Glomerular visceral epithelial cell (primary cell): ENCODE measurements around the gene MMEL1.
A peak's percentile ranks its signal among the peaks of the same experiment; 100 is the strongest.
"Not testable (repeated sequence)": the region's sequence is repeated elsewhere in the genome, so short reads cannot be mapped to it uniquely, and the experiment has no call there.

Experiments
- DNase-seq: peaks from one replicate; pipeline ENCODE4 v3.0.0-alpha.2; 2016; ENCODE audit errors: extremely low spot score

The MMEL1 gene

DNA sequence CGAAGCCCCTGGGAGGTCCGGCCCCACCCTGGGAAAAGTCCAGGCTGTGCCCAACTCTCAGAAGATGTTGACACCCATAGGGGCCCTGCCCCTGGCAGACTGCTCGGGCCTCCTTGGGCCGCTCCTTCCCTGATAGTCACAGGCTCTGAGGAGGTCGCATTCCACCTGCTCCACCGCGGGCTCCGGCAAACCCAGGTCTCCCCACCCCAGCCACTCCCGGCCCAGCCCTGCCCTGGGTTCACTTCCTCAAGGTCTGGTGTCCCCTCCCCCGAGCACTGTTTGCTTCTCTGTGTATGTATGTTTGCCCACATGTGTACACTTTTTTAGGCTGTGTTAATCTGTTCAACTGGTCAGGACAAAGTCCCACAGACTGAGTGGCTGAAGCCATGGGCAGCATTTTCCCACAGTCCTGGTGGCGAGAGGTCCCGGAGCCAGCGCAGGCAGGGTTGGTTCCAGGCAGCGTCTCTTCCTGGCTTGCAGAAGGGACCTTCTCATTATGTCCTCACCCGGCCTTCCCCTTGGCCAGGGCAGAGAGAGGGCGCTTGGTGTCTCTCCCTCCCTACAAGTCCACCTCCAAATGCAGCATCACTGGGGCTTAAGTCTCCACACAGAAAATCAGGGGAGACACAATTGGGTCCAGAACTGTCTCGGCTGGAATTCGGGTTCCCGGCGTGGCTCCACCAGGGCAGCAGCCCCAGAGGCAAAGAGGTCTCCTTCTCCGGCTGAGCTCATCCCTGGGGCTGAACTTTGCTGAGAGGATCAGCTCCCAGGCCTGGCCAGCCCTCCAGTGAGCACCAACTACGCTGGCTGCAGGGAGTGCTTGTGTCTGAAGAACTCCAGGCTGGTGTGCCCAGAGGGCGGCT, 56.8 kb downstream of the MMEL1 start:
- no peak for DNase-seq

DNA sequence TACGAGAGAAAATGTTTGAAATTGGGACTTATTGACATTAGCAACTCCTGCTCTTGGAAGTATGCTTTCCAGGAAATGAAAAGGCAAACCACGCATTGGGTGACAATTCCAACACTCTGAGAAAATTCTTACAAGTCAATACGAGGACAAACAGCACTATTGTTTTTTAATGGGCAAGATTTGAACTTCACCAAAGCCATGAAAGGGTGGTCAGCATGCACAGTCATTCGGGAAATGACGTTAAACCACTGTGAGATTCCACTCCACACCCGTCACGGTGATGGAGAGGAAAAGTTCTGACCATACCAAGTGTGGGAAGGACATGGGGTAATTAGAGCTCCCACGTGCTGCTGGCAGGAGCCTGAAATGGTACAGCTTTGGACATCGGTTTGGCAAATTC, 58.5 kb downstream of the MMEL1 start:
- no peak for DNase-seq

DNA sequence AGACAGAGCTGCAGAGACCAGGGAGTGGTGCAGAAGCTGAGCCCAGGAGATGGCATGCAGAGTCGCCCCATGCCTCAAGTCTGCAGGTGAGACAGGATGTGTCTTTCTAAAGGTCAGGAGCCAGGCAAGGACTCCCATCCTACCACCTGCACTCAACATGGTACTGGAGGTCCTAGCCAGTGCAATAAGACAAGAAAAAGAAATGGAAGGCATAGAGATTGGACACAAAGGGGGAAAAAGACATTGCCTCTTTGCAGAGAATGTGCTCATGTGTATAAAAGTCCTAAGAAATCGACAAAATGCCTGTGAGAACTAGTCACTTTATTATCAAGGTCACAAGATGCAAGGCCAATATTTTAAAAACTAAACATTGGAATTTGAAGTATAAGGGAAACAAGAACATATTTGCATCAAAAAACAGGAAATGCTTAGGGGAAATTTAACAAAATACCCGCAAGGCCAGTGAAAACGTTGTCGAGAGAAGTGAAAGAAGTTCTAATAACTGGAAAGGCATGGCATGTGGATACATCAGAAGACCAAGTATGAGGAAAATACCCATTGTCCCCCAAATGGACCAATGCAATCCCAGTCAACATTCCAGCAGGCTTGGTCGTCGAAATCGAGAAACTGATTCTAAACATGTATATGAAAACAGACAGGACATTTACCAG, 59.4 kb downstream of the MMEL1 start:
- DNase-seq, result no peak

DNA sequence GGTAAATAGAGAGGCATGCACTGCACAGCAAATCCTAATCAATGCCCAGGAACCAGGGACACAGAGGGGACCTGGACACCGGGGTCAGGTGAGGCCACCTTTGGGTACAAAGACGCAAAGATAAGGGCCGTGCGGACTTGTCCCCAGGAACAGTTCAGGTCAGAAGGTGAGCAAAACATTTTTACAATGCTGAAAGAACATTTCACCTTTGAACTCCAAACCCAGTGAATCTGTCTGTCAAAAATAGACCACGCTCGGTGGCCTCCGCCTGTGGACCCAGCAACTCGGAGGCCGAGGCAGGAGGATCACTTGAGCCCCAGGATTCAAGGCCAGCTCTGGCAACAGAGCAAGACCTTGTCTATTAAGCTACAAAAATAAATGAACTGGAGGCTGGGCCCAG, 61.5 kb downstream of the MMEL1 start:
- DNase-seq, result no peak

DNA sequence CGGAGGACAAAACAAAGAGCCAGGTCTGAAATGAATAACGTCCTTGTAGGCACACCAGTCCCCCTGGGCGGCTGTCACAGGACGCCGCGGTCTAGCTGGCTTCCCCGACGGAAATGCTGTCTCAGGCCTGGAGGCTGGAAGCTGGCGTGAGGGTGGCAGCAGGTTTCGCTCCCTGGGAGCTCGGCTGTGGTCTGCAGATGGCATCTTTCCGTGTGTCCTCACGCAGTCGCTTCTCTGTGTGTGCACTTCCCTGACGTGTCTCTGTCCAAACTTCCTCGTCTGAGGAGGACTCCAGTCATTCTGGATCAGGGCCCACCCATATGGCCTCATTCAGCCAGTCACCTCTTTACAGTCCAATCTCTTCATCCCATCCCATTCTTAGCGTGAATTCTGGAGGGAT, 62.5 kb downstream of the MMEL1 start:
- no peak for DNase-seq

DNA sequence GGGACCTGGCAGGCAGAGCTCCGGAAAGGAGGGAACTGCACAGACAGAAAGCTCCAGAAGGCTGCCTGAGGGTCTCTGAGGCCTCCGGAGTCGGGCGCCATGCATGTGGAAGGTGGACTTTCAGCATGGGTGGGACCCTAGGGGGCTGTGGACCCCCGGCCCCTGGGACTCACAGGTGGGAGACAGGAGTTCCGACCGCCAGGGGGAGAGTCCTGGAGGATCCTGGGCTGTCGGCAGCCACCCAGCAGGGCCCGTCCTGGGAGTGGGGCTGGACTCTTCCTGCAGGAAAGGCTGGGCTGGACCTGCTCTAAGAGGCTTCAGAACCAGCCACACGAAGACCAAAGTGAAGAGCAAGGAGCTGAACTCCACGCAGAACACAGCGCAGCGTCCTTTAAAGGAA, 63.1 kb downstream of the MMEL1 start:
- DNase-seq, result not testable (repeated sequence)

DNA sequence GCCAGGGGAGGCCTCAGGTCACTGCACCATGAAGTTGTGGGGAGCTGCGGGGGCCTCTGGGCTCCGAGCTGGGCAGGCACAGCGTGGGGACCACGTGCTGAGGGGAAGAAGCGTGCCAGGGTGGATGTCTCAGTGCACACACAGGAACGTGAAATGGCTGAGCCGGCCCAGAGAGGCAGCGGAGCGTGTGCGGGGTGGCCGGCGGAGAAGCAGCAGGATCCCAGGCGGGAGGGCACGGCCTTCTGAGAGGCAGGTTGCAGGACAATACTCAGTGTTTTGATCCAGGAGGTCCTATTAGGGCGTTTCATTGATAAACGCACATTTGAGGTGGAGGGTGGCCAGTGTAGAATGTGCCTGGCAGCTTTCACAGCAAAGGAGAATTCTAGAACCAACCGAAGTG, 63.8 kb downstream of the MMEL1 start:
- DNase-seq, result no peak

DNA sequence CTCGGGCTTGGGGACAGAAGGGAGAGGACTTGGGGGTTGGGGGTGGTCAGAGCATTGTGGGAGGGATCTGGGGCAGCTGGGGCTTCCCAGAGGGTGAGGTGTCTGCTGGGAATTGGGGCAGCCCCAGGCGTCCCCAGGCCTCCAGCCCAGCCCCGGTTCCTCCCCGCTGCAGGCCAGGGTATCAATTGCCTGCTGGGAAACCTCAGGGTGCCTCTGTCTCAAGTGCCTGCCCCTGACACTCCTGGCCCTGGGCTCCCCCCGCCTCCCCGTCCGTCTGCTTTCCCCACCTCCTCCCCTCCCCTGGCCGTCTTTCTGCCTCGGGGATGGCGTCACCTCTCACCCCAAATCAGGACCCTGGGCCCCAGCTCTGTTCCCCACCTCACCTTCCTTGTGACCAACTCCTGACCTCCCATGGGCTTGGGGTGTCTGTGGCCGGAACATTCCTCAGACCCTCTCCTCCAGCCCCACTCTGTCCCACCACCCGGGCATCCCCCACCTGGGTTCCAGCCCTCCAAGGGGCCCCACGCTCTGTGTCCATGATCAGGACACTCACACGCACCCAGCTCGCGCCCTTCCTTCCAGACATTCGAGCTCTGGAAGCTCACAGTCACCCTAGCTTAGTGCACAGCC, 64.5 kb downstream of the MMEL1 start:
- DNase-seq, result not testable (repeated sequence)

DNA sequence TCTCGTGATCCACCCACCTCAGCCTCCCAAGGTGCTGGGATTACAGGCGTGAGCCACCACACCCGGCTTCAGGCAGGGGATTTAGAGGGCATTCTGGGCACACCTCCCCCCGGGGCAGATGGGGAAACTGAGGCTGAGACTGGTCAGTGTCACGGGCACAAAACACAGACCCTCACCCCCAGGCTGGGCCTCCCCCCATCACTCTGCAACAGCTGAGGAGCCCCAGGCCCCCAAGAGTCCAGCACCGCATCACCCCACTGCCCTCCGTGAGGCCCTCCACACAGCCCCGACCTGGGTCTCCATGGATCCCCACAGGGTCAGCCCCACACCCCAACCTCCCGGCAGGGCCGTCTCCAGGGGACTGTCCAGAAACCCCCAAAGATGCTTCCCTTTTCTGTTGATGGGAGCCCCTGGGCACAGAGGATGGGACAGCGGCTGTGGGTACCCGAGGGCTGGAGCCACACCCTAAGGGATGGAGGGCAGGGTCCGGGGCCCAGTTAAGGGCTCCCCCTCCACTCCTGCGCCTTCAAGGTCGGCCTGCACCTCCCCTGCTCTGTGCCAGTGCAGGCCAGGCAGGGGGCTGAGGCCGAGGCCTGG, 65.6 kb downstream of the MMEL1 start:
- DNase-seq, result no peak

DNA sequence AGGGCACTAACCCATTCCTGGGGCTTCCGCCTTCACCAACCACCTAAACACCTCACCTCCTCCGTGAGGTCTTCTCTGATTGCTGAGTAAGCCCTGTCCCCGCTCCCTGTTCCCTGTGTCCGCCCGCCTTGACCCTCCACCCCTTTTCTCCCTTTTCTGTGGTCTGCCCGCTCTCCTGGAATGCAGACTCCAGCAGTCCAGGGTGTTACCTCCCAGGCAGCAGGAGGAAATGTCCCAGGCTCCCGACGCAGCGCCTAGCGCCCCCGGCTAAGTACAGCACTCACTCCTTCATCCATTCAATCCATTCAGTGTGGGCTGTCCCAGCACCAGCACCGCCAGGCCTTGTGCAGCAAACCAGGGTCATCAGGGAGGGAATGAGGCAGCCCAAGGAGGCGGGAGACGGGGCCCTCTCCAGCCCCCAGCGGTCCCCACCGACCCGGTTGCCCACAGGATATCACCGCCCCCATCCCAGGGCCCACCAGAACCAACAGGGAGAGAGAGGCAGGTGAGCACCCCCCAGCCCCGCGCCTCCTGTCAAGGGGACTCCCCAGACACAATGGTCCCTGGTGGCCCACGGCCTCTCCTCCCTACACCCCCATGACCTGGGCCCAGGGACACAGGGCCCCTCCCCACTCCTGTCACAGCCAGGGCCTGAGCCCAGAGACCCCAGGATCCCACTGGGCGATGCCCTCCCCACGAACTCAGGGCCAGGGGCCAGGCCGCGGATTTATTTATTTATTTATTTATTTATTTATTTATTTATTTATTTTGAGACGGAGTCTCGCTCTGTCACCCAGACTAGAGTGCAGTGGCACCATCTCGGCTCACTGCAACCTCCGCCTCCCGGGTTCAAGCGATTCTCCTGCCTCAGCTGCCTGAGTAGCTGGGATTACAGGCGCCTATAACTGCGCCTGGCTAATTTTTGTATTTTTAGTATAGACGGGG, 66.4 kb downstream of the MMEL1 start:
- peak; percentile 76 for DNase-seq

DNA sequence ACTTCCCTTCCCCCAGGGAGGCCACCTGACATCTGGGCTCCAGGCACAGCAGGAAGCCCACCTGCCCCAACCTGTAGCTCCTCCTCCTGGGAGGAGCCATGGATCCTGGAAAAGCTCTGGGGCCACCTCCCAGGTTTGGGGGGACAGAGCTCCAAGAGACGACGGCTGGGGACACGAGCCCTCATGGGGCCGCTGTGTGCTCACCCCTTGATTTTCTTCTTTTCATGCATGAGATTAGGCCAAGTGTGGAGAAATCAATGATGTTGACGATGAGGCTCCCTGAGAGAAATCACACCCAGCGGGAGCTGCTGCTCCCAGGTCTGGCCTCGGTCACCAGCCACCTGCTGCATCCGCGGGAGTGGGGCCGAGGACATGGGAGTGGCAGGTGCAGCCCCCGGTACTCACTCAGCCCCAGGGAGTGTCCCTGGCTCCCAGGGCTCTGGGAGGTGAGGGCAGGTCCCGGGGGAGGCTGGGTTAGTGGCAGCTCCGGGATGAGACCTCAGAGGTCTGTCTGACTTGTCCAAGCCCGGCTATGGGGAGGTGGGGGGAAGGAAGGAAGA, 67.9 kb downstream of the MMEL1 start:
- no peak for DNase-seq

DNA sequence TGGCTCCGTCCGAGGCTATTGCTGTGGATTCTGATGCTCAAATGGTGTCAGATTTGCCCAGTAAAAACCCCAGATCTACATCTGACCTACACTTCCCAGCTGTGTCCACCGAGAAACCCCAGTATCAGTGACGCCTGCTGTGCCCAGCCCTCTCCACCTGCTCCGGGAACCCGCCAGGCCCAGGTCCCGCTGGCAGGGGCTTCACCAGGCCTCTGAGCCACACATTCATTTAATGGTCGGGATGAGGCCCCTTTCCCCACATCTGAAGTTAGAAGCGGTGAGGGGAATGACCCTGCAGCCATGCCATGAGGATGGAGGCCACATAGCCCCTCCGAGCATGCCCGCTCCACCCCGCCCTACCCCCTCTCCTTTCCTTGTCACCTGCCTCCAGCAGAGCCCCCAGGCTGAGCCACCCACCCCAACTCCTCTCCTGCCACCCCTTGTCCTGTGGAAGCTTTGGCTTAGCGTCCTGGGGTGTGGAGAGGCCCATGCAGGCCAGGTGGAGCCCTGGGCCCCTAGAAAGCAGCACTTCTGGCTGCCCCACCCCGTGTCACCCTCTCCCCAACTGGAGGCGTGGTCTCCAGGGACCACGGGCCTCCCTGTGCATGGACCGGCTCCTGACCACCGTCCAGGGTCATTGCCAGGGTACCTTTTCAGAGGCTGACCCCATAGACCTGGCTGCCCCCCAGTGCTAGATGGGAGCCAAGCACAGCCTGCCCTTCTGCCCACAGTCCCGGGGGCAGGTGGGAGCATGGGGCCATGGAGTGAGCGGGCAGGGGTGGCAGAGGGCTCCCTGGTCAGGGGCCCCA, 68.6 kb downstream of the MMEL1 start:
- DNase-seq, result no peak

DNA sequence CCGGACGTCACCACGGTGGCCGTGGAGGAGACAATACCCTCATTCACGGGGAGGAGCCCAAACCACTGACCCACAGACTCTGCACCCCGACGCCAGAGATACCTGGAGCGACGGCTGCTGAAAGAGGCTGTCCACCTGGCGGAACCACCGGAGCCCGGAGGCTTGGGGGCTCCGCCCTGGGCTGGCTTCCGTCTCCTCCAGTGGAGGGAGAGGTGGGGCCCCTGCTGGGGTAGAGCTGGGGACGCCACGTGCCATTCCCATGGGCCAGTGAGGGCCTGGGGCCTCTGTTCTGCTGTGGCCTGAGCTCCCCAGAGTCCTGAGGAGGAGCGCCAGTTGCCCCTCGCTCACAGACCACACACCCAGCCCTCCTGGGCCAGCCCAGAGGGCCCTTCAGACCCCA, 69.6 kb downstream of the MMEL1 start:
- no peak for DNase-seq

DNA sequence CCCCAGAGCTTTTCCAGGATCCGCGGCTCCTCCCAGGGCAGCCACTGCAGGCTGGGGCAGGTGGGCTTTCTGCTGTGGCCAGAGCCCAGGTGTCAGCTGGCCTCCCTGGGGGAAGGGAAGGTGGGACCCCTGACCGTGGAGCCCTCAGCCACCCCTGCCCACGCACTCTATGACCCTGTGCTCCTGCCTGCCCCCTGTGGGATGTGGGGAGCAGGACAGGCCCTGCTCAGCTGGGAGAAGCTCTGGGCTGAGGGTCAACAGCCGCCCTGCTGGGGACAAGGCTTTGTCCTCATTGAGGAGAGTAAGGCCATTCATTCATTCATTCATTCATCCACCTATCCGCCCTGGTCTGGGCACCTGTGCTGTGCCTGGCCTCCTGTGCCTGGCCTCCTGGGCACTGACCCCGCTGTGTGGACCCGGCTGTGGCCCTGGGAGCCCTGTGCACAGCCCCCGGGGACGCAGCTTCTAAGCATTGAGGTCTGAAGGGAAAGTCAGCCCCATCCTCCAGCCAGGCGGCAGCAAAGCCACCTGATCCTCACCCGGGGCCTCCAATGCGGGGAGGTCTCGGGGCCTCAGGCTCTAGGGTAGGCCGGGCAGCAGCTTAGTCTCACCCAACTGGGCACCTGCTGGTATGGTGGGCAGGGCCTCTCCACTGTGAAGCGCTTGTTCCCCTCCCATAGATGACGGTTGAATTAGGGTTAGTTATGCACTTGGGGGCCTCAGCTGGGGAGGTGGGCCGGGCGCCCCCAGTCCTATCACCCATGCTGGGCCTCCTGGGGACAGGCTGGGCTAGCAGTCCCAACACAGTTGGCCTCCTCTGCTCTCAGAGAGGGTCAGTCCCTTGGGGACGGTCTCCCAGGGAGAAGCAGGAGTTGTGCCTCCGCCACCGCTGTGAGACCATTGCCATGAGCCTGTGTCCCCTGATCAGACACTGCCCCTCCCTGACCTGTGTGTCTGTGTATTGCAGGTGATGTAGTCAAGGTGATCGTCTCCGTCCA, 70.6 kb downstream of the MMEL1 start:
- no peak for DNase-seq

DNA sequence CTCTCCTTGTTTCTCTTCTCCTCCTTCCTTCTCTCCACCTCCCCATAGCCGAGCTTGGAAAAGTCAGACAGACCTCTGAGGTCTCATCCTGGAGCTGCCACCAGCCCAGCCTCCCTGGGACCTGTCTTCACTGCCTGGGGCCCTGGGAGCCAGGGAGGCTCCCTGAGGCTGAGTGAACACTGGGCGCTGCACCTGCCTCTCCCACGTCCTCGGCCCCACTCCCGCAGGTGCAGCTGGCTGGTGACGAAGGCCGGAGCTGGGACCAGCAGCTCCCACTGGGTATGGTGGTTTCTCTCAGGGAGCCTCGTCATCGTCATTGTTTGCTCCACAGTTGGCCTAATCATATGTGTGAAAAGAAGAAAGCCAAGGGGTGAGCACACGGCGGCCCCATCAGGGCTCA, 71.4 kb downstream of the MMEL1 start:
- DNase-seq, result no peak

DNA sequence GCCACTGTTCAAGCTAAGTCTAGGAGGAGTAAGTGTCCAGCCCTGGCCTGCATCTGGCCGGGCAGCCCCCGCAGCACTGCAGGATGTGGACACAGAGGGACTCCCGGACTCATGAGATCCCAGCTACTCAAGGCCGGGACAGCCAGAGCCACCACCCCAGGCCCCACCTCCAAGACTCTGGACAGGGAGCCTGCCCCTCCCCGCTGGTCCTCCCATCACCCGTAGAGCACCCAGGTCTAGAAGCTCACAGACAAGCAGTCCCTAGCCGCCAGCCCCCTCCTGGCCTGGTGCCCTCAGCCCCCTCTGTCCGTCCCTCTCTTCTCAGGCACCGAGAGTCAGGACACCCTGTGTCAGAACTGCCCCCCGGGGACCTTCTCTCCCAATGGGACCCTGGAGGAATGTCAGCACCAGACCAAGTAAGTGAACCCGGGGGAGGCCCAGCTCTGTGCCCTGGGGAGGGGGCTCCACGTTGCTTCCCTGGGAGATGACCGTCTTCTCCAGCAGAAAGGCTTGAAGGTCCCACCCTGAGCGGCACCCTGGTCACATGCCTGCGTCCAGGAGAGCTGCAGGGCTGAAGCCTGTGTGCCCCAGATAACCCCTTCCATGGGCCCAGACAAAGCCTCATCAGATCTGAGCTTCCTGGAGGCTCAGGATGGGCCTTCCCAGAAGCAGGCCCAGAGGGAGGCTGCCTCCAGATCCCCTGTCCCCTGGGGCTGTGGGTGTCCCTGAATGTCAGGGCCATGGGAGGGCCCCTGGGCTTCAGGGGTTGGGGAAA, 72.3 kb downstream of the MMEL1 start:
- DNase-seq, result no peak

DNA sequence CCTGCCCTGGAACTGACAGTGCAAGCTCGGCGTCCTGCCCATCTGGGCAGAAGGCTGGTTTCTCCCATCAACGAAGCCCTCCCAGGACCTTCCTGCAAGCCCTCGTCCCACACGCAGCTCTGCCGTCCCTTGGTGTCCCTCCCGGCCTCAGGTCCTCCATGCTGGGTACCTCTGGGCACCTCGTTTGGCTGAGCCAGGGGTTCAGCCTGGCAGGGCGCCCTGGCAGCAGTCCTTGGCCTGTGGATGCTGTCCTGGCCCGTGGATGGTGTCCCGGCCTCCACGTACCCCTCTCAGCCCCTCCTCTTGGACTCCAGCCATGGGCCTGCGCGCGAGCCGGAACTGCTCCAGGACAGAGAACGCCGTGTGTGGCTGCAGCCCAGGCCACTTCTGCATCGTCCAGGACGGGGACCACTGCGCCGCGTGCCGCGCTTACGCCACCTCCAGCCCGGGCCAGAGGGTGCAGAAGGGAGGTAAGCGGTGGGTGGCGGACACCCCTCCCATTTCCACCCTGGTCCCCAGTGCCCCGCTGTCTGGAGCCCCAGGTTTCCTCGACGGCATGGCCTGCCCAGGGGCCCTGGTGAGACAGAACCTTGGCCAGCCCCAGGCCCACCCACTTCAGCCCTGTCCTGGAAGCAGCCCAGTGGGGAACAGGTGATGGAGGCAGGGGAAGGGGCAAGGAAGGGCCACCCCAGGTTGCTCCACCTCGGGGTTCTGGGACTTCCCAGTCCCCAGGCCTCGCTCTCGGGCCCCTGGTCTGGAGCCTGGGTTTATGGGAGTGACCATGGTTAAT, 73.1 kb downstream of the MMEL1 start:
- DNase-seq, result no peak
